HG03103 (cell line): ENCODE measurements around the gene HOXD13.

Source experiments
- ATAC-seq: cut with Tn5 transposase; IDR thresholded peaks from one replicate; pipeline ENCODE4 v1.9.1; 2021; ENCODE audit warnings: low read depth; ENCODE audit not compliant: unreplicated experiment

HOXD13 gene

GRCh38 chr2:176093145-176093897 is 800 bp downstream of the HOXD13 start:
- no peak for ATAC-seq

- ATAC-seq: no peak
These were observed 1.4 kb downstream of the HOXD13 start for GRCh38 chr2:176093898-176094249.

GRCh38 chr2:176094349-176094748 is 1.8 kb downstream of the HOXD13 start:
- no peak for ATAC-seq

- ATAC-seq: no peak
These were observed 2.9 kb downstream of the HOXD13 start for GRCh38 chr2:176095421-176095820.

- ATAC-seq: no peak
These were observed 3.9 kb downstream of the HOXD13 start for GRCh38 chr2:176096243-176096985.

- peak; percentile 72 for ATAC-seq
These were observed 4.7 kb downstream of the HOXD13 start for GRCh38 chr2:176096986-176097819.

- ATAC-seq: no peak
These were observed 5.4 kb downstream of the HOXD13 start for GRCh38 chr2:176097820-176098365.

GRCh38 chr2:176098366-176099158 is 6.0 kb downstream of the HOXD13 start:
- no peak for ATAC-seq

- no peak for ATAC-seq
These were observed 6.7 kb downstream of the HOXD13 start for GRCh38 chr2:176099159-176099727.

- ATAC-seq: no peak
These were observed 7.4 kb downstream of the HOXD13 start, which contains the start of gene HOXD12 for GRCh38 chr2:176099728-176100546. TSS of gene HOXD12 (plus strand) at chr2:176099795. CDS start at chr2:176099802, 7 bp downstream.

- no peak for ATAC-seq
These were observed 8.1 kb downstream of the HOXD13 start for GRCh38 chr2:176100547-176101140.

GRCh38 chr2:176101216-176101830 is 8.8 kb downstream of the HOXD13 start:
- ATAC-seq: no peak

GRCh38 chr2:176101842-176102241 is 9.3 kb downstream of the HOXD13 start:
- no peak for ATAC-seq

- ATAC-seq: no peak
These were observed 9.9 kb downstream of the HOXD13 start for GRCh38 chr2:176102309-176102866.

- ATAC-seq: no peak
These were observed 10.7 kb downstream of the HOXD13 start for GRCh38 chr2:176103194-176103593.

GRCh38 chr2:176103742-176104315 is 11.3 kb downstream of the HOXD13 start:
- no peak for ATAC-seq

- no peak for ATAC-seq
These were observed 12.0 kb downstream of the HOXD13 start for GRCh38 chr2:176104316-176105077.
